H9 (cell line): ENCODE results near the gene BICDL1. TPM values are rescaled to one million over a fixed set of nuclear protein-coding genes. Genes with fewer than 3 reads are reported as not detected.

Experiments
- DNase-seq: peaks from one replicate; pipeline ENCODE4 v3.0.0-alpha.2; 2017
- H2AFZ ChIP-seq: one replicate; pipeline ENCODE4 v1.6.1; 2013; ENCODE audit warnings: mild to moderate bottlenecking, low read length, control low read depth, moderate library complexity
- H2AK5ac ChIP-seq: 2 replicates; pipeline ENCODE4 v1.6.1; 2013; ENCODE audit warnings: low read length, control low read depth, mixed read lengths; ENCODE audit not compliant: insufficient read length
- H2BK120ac ChIP-seq: one replicate; pipeline ENCODE4 v1.6.1; 2013; ENCODE audit warnings: low read depth, mild to moderate bottlenecking, low read length, control low read depth, inconsistent platforms; ENCODE audit not compliant: poor library complexity, severe bottlenecking
- H2BK12ac ChIP-seq: 2 replicates; pipeline ENCODE4 v1.6.1; 2013; ENCODE audit warnings: low read length, control low read depth, mixed read lengths, low read depth; ENCODE audit not compliant: insufficient read length
- H2BK15ac ChIP-seq: 2 replicates; pipeline ENCODE4 v1.6.1; 2013; ENCODE audit warnings: low read depth, low read length, control low read depth
- H2BK20ac ChIP-seq: one replicate; pipeline ENCODE4 v1.6.1; 2013; ENCODE audit warnings: low read depth, mild to moderate bottlenecking, low read length, control low read depth, inconsistent platforms; ENCODE audit not compliant: poor library complexity, severe bottlenecking
- H2BK5ac ChIP-seq: 2 replicates; pipeline ENCODE4 v1.6.1; 2013; ENCODE audit warnings: low read length, control low read depth, mixed read lengths; ENCODE audit not compliant: insufficient read length
- H3K14ac ChIP-seq: 2 replicates; pipeline ENCODE4 v1.6.1; 2013; ENCODE audit warnings: low read length, control low read depth; ENCODE audit not compliant: insufficient read depth
- H3K18ac ChIP-seq: 2 replicates; pipeline ENCODE4 v1.6.1; 2013; ENCODE audit warnings: low read depth, mild to moderate bottlenecking, mixed read lengths, low read length, control low read depth; ENCODE audit not compliant: insufficient read length
- H3K23ac ChIP-seq: 2 replicates; pipeline ENCODE4 v1.6.1; 2013; ENCODE audit warnings: low read length, control low read depth, mixed read lengths, low read depth; ENCODE audit not compliant: insufficient read length
- H3K23me2 ChIP-seq: 2 replicates; pipeline ENCODE4 v1.6.1; 2013; ENCODE audit warnings: low read depth, mild to moderate bottlenecking, mixed read lengths, low read length, control low read depth; ENCODE audit not compliant: insufficient read length, poor library complexity, severe bottlenecking
- H3K27ac ChIP-seq: 2 replicates; pipeline ENCODE4 v1.5.1; 2013; ENCODE audit warnings: low read length, control low read depth, mixed read lengths, low read depth; ENCODE audit not compliant: insufficient read length
- H3K27me3 ChIP-seq: 2 replicates; pipeline ENCODE4 v1.6.1; 2013; ENCODE audit warnings: low read length, control low read depth, inconsistent platforms; ENCODE audit not compliant: insufficient read depth
- H3K4ac ChIP-seq: 2 replicates; pipeline ENCODE4 v1.6.1; 2013; ENCODE audit warnings: low read depth, mild to moderate bottlenecking, control low read depth, inconsistent platforms, low read length, moderate library complexity
- H3K4me1 ChIP-seq: 2 replicates; pipeline ENCODE4 v1.6.1; 2013; ENCODE audit warnings: low read length, control low read depth, inconsistent platforms; ENCODE audit not compliant: insufficient read depth
- H3K4me2 ChIP-seq: 2 replicates; pipeline ENCODE4 v1.6.1; 2013; ENCODE audit warnings: low read length, control low read depth, mixed read lengths; ENCODE audit not compliant: insufficient read length, insufficient read depth
- H3K56ac ChIP-seq: 2 replicates; pipeline ENCODE4 v1.6.1; 2013; ENCODE audit warnings: low read depth, mild to moderate bottlenecking, mixed read lengths, low read length, control low read depth; ENCODE audit not compliant: insufficient read length
- H3K79me1 ChIP-seq: 2 replicates; pipeline ENCODE4 v1.6.1; 2013; ENCODE audit warnings: low read depth, mild to moderate bottlenecking, moderate library complexity, low read length, control low read depth, inconsistent platforms; ENCODE audit not compliant: insufficient read depth, poor library complexity, severe bottlenecking
- H3K79me2 ChIP-seq: 2 replicates; pipeline ENCODE4 v1.6.1; 2013; ENCODE audit warnings: low read length, control low read depth, inconsistent platforms; ENCODE audit not compliant: insufficient read depth
- H3K9ac ChIP-seq: 2 replicates; pipeline ENCODE4 v1.6.1; 2013; ENCODE audit warnings: low read length, control low read depth, mixed read lengths; ENCODE audit not compliant: insufficient read length; ENCODE audit errors: extremely low read depth
- H3K9me3 ChIP-seq: one replicate; pipeline ENCODE4 v1.6.1; 2013; ENCODE audit warnings: low read depth, low read length, inconsistent platforms; ENCODE audit not compliant: control insufficient read depth
- H3T11ph ChIP-seq: one replicate; pipeline ENCODE4 v1.6.1; 2013; ENCODE audit warnings: mild to moderate bottlenecking, low read length, control low read depth, inconsistent platforms
- H4K20me1 ChIP-seq: one replicate; pipeline ENCODE4 v1.6.1; 2013; ENCODE audit not compliant: control insufficient read depth, insufficient read length, insufficient read depth
- H4K5ac ChIP-seq: 2 replicates; pipeline ENCODE4 v1.6.1; 2013; ENCODE audit warnings: low read depth, mild to moderate bottlenecking, mixed read lengths, low read length, control low read depth; ENCODE audit not compliant: insufficient read length
- H4K8ac ChIP-seq: replicated peaks from 2 replicates; pipeline ENCODE4 v1.6.1; 2013; ENCODE audit warnings: low read length, control low read depth, mixed read lengths, low read depth; ENCODE audit not compliant: insufficient read length
- H4K91ac ChIP-seq: 2 replicates; pipeline ENCODE4 v1.6.1; 2013; ENCODE audit warnings: low read depth, mild to moderate bottlenecking, moderate library complexity, mixed read lengths, low read length, control low read depth; ENCODE audit not compliant: insufficient read length
- H3K27ac Mint-ChIP-seq, 3 experiments: 2 replicates in 2 of 3; 3 replicates in 1 of 3; pipeline ENCODE4 v1.8.0; 2020 to 2021; ENCODE audit warnings: mixed read lengths in 3 of 3, mild to moderate bottlenecking in 1 of 3, moderate library complexity in 1 of 3
- H3K27me3 Mint-ChIP-seq: 2 replicates; pipeline ENCODE4 v1.8.0; 2021; ENCODE audit warnings: low read depth, mild to moderate bottlenecking, moderate library complexity, mixed read lengths
- H3K36me3 Mint-ChIP-seq, 3 experiments: 2 replicates in 2 of 3; 3 replicates in 1 of 3; pipeline ENCODE4 v1.8.0; 2020 to 2021; ENCODE audit warnings: low read depth in 3 of 3, mixed read lengths in 3 of 3; ENCODE audit not compliant: insufficient read depth in 1 of 3
- H3K4me1 Mint-ChIP-seq, 2 experiments: 2 replicates each; pipeline ENCODE4 v1.8.0; 2020; ENCODE audit warnings: mixed read lengths in 2 of 2
- H3K4me3 Mint-ChIP-seq, 2 experiments: 2 replicates in 1 of 2; 3 replicates in 1 of 2; pipeline ENCODE4 v1.8.0; 2020 to 2021; ENCODE audit warnings: mild to moderate bottlenecking in 2 of 2, mixed read lengths in 2 of 2, moderate library complexity in 1 of 2
- H3K9me3 Mint-ChIP-seq, 2 experiments: 2 replicates in 1 of 2; 3 replicates in 1 of 2; pipeline ENCODE4 v1.8.0; 2020; ENCODE audit warnings: mild to moderate bottlenecking in 2 of 2, mixed read lengths in 2 of 2, moderate library complexity in 1 of 2
- CTCF ChIP-seq: fragments of 200-600 bp; sonication (generic); conservative IDR thresholded peaks from 3 replicates; pipeline ENCODE4 v1.8.0; 2021; ENCODE audit warnings: antibody characterized with exemption, mild to moderate bottlenecking
- WGBS: extraction: QIAGEN DNeasy Blood & Tissue Kit; methylation state at CpG from one replicate; pipeline ENCODE4 v1.1.7; 2013; ENCODE audit warnings: missing lambda C conversion rate, low lambda C conversion rate, mixed read lengths; ENCODE audit not compliant: insufficient read length; ENCODE audit errors: extremely low coverage; 5-methylcytosine and 5-hydroxymethylcytosine counted together
- total RNA-seq: library from RNA; stranded (reverse); gene quantifications from 2 replicates; pipeline ENCODE4 v1.2.1, GENCODE V29; 2021

The BICDL1 gene
- total RNA-seq, 1 experiment from 2014 or later = 13.8 TPM

- no peaks in the 10 kb centered on the region for H3K79me2 ChIP-seq
- H2BK20ac ChIP-seq = no peak overlapping the region
- H3K4me2 ChIP-seq = no peak overlapping the region
- no peak for DNase-seq
- H4K5ac ChIP-seq = no peak overlapping the region
- H4K20me1 ChIP-seq = no peaks in the 10 kb centered on the region
- Mint-ChIP-seq H3K4me3 (no peak overlapping the region), H3K4me1 (no peaks in the 10 kb centered on the region), H3K9me3 (peaks cover 0 to 2% of the 10 kb centered on the region in 2 experiments; a peak in 2 of 5 replicates), H3K36me3 (peaks cover 0 to 7% (median 7%) of the 10 kb centered on the region in 3 experiments; a peak in 4 of 7 replicates), H3K27me3 (no peaks in the 10 kb centered on the region), H3K27ac (no peak overlapping the region)
- TF ChIP-seq CTCF = no peak
- no peak overlapping the region for H3K9ac ChIP-seq
- H3K4ac ChIP-seq = no peak overlapping the region
- no peak overlapping the region for H4K91ac ChIP-seq
- no peak overlapping the region for H2AK5ac ChIP-seq
- no peak overlapping the region for H3K27ac ChIP-seq
- no peak overlapping the region for H3T11ph ChIP-seq
- no peak overlapping the region for H2BK5ac ChIP-seq
- no peak overlapping the region for H2BK12ac ChIP-seq
- H2BK120ac ChIP-seq = no peak overlapping the region
- no peaks in the 10 kb centered on the region for H3K79me1 ChIP-seq
- no peak overlapping the region for H2BK15ac ChIP-seq
- no peak overlapping the region for H3K23ac ChIP-seq
- no peaks in the 10 kb centered on the region for H3K23me2 ChIP-seq
- H2AFZ ChIP-seq = no peak overlapping the region
- no peak overlapping the region for H3K56ac ChIP-seq
- no peak overlapping the region for H3K18ac ChIP-seq
- H3K14ac ChIP-seq = no peak overlapping the region
- no peaks in the 10 kb centered on the region for H3K9me3 ChIP-seq
- H3K4me1 ChIP-seq = no peaks in the 10 kb centered on the region
- H3K27me3 ChIP-seq = no peaks in the 10 kb centered on the region
- WGBS = no CpG with 5 or more reads among the region's 2 CpGs
- no peak overlapping the region for H4K8ac ChIP-seq
Observed at GRCh38 chr12:120055231-120056000, 66.4 kb downstream of the BICDL1 start.
